HepG2 (cell line): ENCODE measurements around the gene CSDE1. TPM values are rescaled to one million over a fixed set of nuclear protein-coding genes. Genes with fewer than 3 reads are reported as not detected.

Experiments
- BRCA1 ChIP-seq: sonication (generic); formaldehyde crosslinking; IDR thresholded peaks from 2 replicates; pipeline ENCODE4 v1.4.0; 2020; ENCODE audit warnings: missing genetic modification reagents
- GTF2F1 ChIP-seq: fragments of 150-350 bp; IDR thresholded peaks from 2 replicates; pipeline ENCODE4 v1.6.1; 2014; ENCODE audit warnings: low read length
- HDAC6 ChIP-seq: fragments of 200-600 bp; sonication (generic); IDR thresholded peaks from 2 replicates; pipeline ENCODE4 v1.7.0; 2017; ENCODE audit warnings: mild to moderate bottlenecking, antibody characterized with exemption, low read length, low read depth
- HOXA5 ChIP-seq: sonication (generic); formaldehyde crosslinking; IDR thresholded peaks from 2 replicates; pipeline ENCODE4 v1.4.0; 2020; ENCODE audit warnings: missing genetic modification reagents
- JARID2 ChIP-seq: sonication (generic); formaldehyde crosslinking; IDR thresholded peaks from 2 replicates; pipeline ENCODE4 v1.8.1; 2023; ENCODE audit warnings: missing genetic modification reagents, inconsistent platforms; ENCODE audit not compliant: insufficient replicate concordance
- KAT8 ChIP-seq: IDR thresholded peaks from 2 replicates; pipeline ENCODE4 v1.6.1; 2016; ENCODE audit warnings: missing genetic modification reagents, missing compliant biosample characterization
- KLF13 ChIP-seq: sonication (generic); formaldehyde crosslinking; IDR thresholded peaks from 2 replicates; pipeline ENCODE4 v1.4.0; 2020; ENCODE audit warnings: mild to moderate bottlenecking, missing genetic modification reagents
- MXD4 ChIP-seq: IDR thresholded peaks from 2 replicates; pipeline ENCODE4 v1.6.1; 2016; ENCODE audit warnings: mild to moderate bottlenecking, missing biosample characterization, missing genetic modification reagents
- RFX3 ChIP-seq: IDR thresholded peaks from 2 replicates; pipeline ENCODE4 v1.6.1; 2016; ENCODE audit warnings: missing biosample characterization, missing genetic modification reagents
- SNRNP70 ChIP-seq: fragments of 200-400 bp; formaldehyde crosslinking; IDR thresholded peaks from 2 replicates; pipeline ENCODE4 v1.6.1; 2017; ENCODE audit warnings: mild to moderate bottlenecking, low read depth, low read length, moderate library complexity
- SRF ChIP-seq: IDR thresholded peaks from 2 replicates; pipeline ENCODE4 v1.6.1; 2011; ENCODE audit warnings: mild to moderate bottlenecking, low read depth, low read length, moderate library complexity
- TRAFD1 ChIP-seq: sonication (generic); formaldehyde crosslinking; IDR thresholded peaks from 2 replicates; pipeline ENCODE4 v1.5.1; 2020; ENCODE audit warnings: missing genetic modification reagents, mild to moderate bottlenecking, borderline replicate concordance
- TRIM24 ChIP-seq: sonication (generic); formaldehyde crosslinking; IDR thresholded peaks from 2 replicates; pipeline ENCODE4 v1.8.0; 2022; ENCODE audit warnings: mild to moderate bottlenecking, missing genetic modification reagents
- U2AF2 ChIP-seq: fragments of 200-400 bp; formaldehyde crosslinking; IDR thresholded peaks from 2 replicates; pipeline ENCODE4 v1.6.1; 2017; ENCODE audit warnings: low read depth, mild to moderate bottlenecking, low read length
- ZNF224 ChIP-seq: sonication (generic); formaldehyde crosslinking; IDR thresholded peaks from 2 replicates; pipeline ENCODE4 v1.5.0; 2020; ENCODE audit warnings: mild to moderate bottlenecking, missing genetic modification reagents
- ZNF225 ChIP-seq: sonication (generic); formaldehyde crosslinking; IDR thresholded peaks from 2 replicates; pipeline ENCODE4 v1.4.0; 2020; ENCODE audit warnings: mild to moderate bottlenecking, missing genetic modification reagents
- ZNF350 ChIP-seq: sonication (generic); formaldehyde crosslinking; IDR thresholded peaks from 2 replicates; pipeline ENCODE4 v1.4.0; 2020; ENCODE audit warnings: mild to moderate bottlenecking, low read depth, missing genetic modification reagents, borderline replicate concordance
- ZNF562 ChIP-seq: sonication (generic); formaldehyde crosslinking; IDR thresholded peaks from 2 replicates; pipeline ENCODE4 v1.8.0; 2022; ENCODE audit warnings: missing genetic modification reagents, borderline replicate concordance
- ZNF629 ChIP-seq: sonication (generic); formaldehyde crosslinking; conservative IDR thresholded peaks from 2 replicates; pipeline ENCODE4 v1.5.0; 2020; ENCODE audit warnings: missing genetic modification reagents
- ZNF780A ChIP-seq: sonication (generic); formaldehyde crosslinking; IDR thresholded peaks from 2 replicates; pipeline ENCODE4 v1.8.0; 2022; ENCODE audit warnings: mild to moderate bottlenecking, missing genetic modification reagents, moderate library complexity
- ZNF883 ChIP-seq: sonication (generic); formaldehyde crosslinking; IDR thresholded peaks from 2 replicates; pipeline ENCODE4 v1.5.1; 2020; ENCODE audit warnings: mild to moderate bottlenecking, missing genetic modification reagents; ENCODE audit errors: not compliant biosample characterization
- polyA plus RNA-seq, 8 experiments: library from polyadenylated mRNA; depleted of rRNA in 3 of 8; stranded (reverse) in 7 of 8; unstranded in 1 of 8; fragments of >200 nt; fragmentation: Illumina TruSeq in 4 of 8; extraction: Trizol in 4 of 8; gene quantifications; 2 replicates each; pipeline versions ENCODE4 v1.2.1 to v1.2.3, GENCODE V29; 2011 to 2016; ENCODE audit warnings: low read depth in 4 of 8, missing spikeins in 1 of 8, mixed read lengths in 1 of 8; ENCODE audit not compliant: insufficient read depth in 1 of 8
- total RNA-seq, 5 experiments: library from RNA; depleted of rRNA; stranded (reverse); fragments of >200 nt; fragmentation: Illumina TruSeq; extraction: Trizol; gene quantifications; 2 replicates each; pipeline ENCODE4 v1.2.3, GENCODE V29; 2016; ENCODE audit warnings: low read depth in 1 of 5

CSDE1 gene
- total and polyA plus RNA-seq, 2 of the 13 experiments (the other 11 are each of a cell fraction or from before 2014, with no cell fraction given), result 150 to 313 TPM

- TF ChIP-seq ZNF224 (CRISPR knock-in tag) (0 out of 2 replicates have a peak, but pooled peaks have one; percentile 31), HDAC6 (no peak), U2AF2 (no peak), RFX3 (CRISPR knock-in tag) (no peak), ZNF225 (no peak), KAT8 (CRISPR knock-in tag) (0 out of 2 replicates have a peak, but pooled peaks have one; percentile 26), ZNF629 (CRISPR knock-in tag) (no peak), JARID2 (CRISPR knock-in tag) (no peak), ZNF780A (no peak; the same call in 1 of the 2 replicates), MXD4 (no peak), HOXA5 (CRISPR knock-in tag) (peak; percentile 43; the same call in 1 of the 2 replicates), ZNF562 (CRISPR knock-in tag) (no peak), ZNF350 (CRISPR knock-in tag) (no peak), ZNF883 (CRISPR knock-in tag) (no peak), KLF13 (no peak), TRIM24 (CRISPR knock-in tag) (no peak), TRAFD1 (CRISPR knock-in tag) (no peak), SNRNP70 (no peak), GTF2F1 (no peak), SRF (no peak), BRCA1 (CRISPR knock-in tag) (no peak)
These were observed 87.4 kb downstream of the CSDE1 start (continued) for GRCh38 chr1:114670083-114671010.
